A673 (cell line): Measurements from ENCODE around the gene RNF10. TPM values are rescaled to one million over a fixed set of nuclear protein-coding genes. Genes with fewer than 3 reads are reported as not detected.
"Not testable (repeated sequence)": the region's sequence is repeated elsewhere in the genome, so short reads cannot be mapped to it uniquely, and the experiment has no call there.

Experiments
- BruUV-seq: library from RNA; stranded (reverse); fragments of 400-500 nt; replicated peaks from 2 replicates; lab custom pipeline; 2021; lab: Mats Ljungman, UMichigan
- CTCF ChIA-PET: fragments of 300-600 bp; sonication (Branson Sonifier 250); formaldehyde crosslinking; loops from one replicate; lab custom pipeline; 2022; ENCODE audit warnings: antibody characterized with exemption; lab: Charles Lee
- POLR2A ChIA-PET: fragments of 300-600 bp; sonication (Branson Sonifier 250); formaldehyde crosslinking; loops from one replicate; lab custom pipeline; 2022; ENCODE audit warnings: antibody characterized with exemption; ENCODE audit not compliant: low non-redundant PET; lab: Charles Lee
- DNase-seq: peaks from one replicate; pipeline ENCODE4 v3.0.0-alpha.2; 2015; ENCODE audit warnings: low spot score
- H3K27ac ChIP-seq: fragments of 200-600 bp; sonication (generic); 2 replicates; pipeline ENCODE4 v1.5.1; 2016; ENCODE audit warnings: mixed run types, low read depth, mild to moderate bottlenecking, mixed read lengths, antibody characterized with exemption, low read length; ENCODE audit not compliant: poor library complexity, severe bottlenecking
- H3K27me3 ChIP-seq: fragments of 200-600 bp; sonication (generic); replicated peaks from 2 replicates; pipeline ENCODE4 v1.6.1; 2017; ENCODE audit warnings: mixed run types, low read depth, mild to moderate bottlenecking, mixed read lengths, antibody characterized with exemption, low read length; ENCODE audit not compliant: insufficient read depth, poor library complexity
- H3K36me3 ChIP-seq: fragments of 200-600 bp; sonication (generic); 2 replicates; pipeline ENCODE4 v1.6.1; 2016; ENCODE audit warnings: mixed run types, mild to moderate bottlenecking, mixed read lengths, antibody characterized with exemption, low read length; ENCODE audit not compliant: insufficient read depth, poor library complexity, severe bottlenecking
- H3K4me1 ChIP-seq: fragments of 200-600 bp; sonication (generic); 2 replicates; pipeline ENCODE4 v1.6.1; 2017; ENCODE audit warnings: mixed run types, mild to moderate bottlenecking, mixed read lengths, antibody characterized with exemption, low read length; ENCODE audit not compliant: insufficient read depth, poor library complexity, severe bottlenecking
- H3K4me3 ChIP-seq: fragments of 200-600 bp; sonication (generic); 2 replicates; pipeline ENCODE4 v1.5.1; 2016; ENCODE audit warnings: low read depth, mixed run types, mild to moderate bottlenecking, mixed read lengths, low read length; ENCODE audit not compliant: poor library complexity, severe bottlenecking
- H3K9me3 ChIP-seq: fragments of 200-600 bp; sonication (generic); 2 replicates; pipeline ENCODE4 v1.6.1; 2016; ENCODE audit warnings: mixed run types, low read depth, mild to moderate bottlenecking, mixed read lengths, antibody characterized with exemption, low read length; ENCODE audit not compliant: poor library complexity, severe bottlenecking
- CTCF ChIP-seq: fragments of 300-800, 200-600 bp; sonication (generic); conservative IDR thresholded peaks from 2 replicates; pipeline ENCODE4 v1.5.1; 2017; ENCODE audit warnings: low read depth, mild to moderate bottlenecking, antibody characterized with exemption, low read length, moderate library complexity, mixed read lengths
- EZH2 ChIP-seq: fragments of 200-600 bp; sonication (generic); IDR thresholded peaks from 2 replicates; pipeline ENCODE4 v1.6.1; 2017; ENCODE audit warnings: borderline replicate concordance, low read depth, mild to moderate bottlenecking, mixed read lengths, antibody characterized with exemption, low read length; ENCODE audit not compliant: poor library complexity, severe bottlenecking
- intact Hi-C: fragments of 100-400 bp; cut with micrococcal nuclease; formaldehyde crosslinking; loops from one replicate; pipeline ENCODE4 v1.10.0; 2022; ENCODE audit not compliant: unreplicated experiment
- total RNA-seq: library from RNA; stranded (reverse); gene quantifications from 2 replicates; pipeline ENCODE4 v1.2.3, GENCODE V29; 2021

RNF10 gene
- total RNA-seq, 1 experiment from 2014 or later: 240 TPM

GRCh38 chr12:120597861-120598260 lies 63.7 kb downstream of the RNF10 start:
- no TSS peak for BruUV-seq
- intact Hi-C loops: no loop called here
- Histone ChIP-seq H3K4me1 (no peaks in the 10 kb centered on the region), H3K36me3 (no peaks in the 10 kb centered on the region), H3K27ac (no peak overlapping the region), H3K27me3 (no peaks in the 10 kb centered on the region), H3K4me3 (no peak overlapping the region), H3K9me3 (no peaks in the 10 kb centered on the region)
- POLR2A ChIA-PET: no interaction called here
- no peak for DNase-seq
- CTCF ChIA-PET: no interaction called here
- TF ChIP-seq CTCF: no peak
- no peak for TF ChIP-seq EZH2

- H3K9me3 ChIP-seq: no peaks in the 10 kb centered on the region
- DNase-seq: no peak
- POLR2A ChIA-PET: no interaction called here
- H3K4me3 ChIP-seq: no peak overlapping the region
- no peaks in the 10 kb centered on the region for H3K4me1 ChIP-seq
- no peaks in the 10 kb centered on the region for H3K36me3 ChIP-seq
- intact Hi-C loops: no loop called here
- no peaks in the 10 kb centered on the region for H3K27me3 ChIP-seq
- no TSS peak for BruUV-seq
- CTCF ChIA-PET: no interaction called here
- TF ChIP-seq EZH2: no peak
- no peak for TF ChIP-seq CTCF
- H3K27ac ChIP-seq: no peak overlapping the region
Observed at GRCh38 chr12:120598674-120599463, 64.7 kb downstream of the RNF10 start.

GRCh38 chr12:120599672-120600552 lies 65.8 kb downstream of the RNF10 start:
- Histone ChIP-seq H3K27ac (no peak overlapping the region), H3K4me1 (no peaks in the 10 kb centered on the region), H3K27me3 (no peaks in the 10 kb centered on the region), H3K9me3 (no peaks in the 10 kb centered on the region), H3K36me3 (no peaks in the 10 kb centered on the region), H3K4me3 (no peak overlapping the region)
- POLR2A ChIA-PET: no interaction called here
- intact Hi-C loops: no loop called here
- TF ChIP-seq EZH2 (no peak), CTCF (no peak)
- CTCF ChIA-PET: interaction anchor here (0.6 kb wide), 1 partner anchor 284 kb away, joined by 4 read pairs; no protein-coding TSS in a partner anchor
- BruUV-seq: no TSS peak
- no peak for DNase-seq

GRCh38 chr12:120602416-120602815 lies 68.3 kb downstream of the RNF10 start:
- DNase-seq, CTCF ChIA-PET, H3K36me3 ChIP-seq, H3K27ac ChIP-seq, H3K4me3 ChIP-seq, H3K9me3 ChIP-seq, BruUV-seq, POLR2A ChIA-PET, intact Hi-C loops, H3K4me1 ChIP-seq, H3K27me3 ChIP-seq: not testable (repeated sequence)
